CD4-positive, alpha-beta memory T cell (primary cell): ENCODE results near the gene DHCR24. TPM values are rescaled to one million over a fixed set of nuclear protein-coding genes. Genes with fewer than 3 reads are reported as not detected.
"Not testable (repeated sequence)": the region's sequence is repeated elsewhere in the genome, so short reads cannot be mapped to it uniquely, and the experiment has no call there.

Source experiments
- CTCF ChIA-PET: fragments of 350-600 bp; sonication (Branson Sonifier 250); formaldehyde crosslinking; loops from one replicate; lab custom pipeline; 2021; ENCODE audit warnings: inconsistent platforms; ENCODE audit not compliant: partially characterized antibody; lab: Charles Lee
- POLR2A ChIA-PET: fragments of 350-600 bp; sonication (Branson Sonifier 250); formaldehyde crosslinking; loops from one replicate; lab custom pipeline; 2021; ENCODE audit not compliant: partially characterized antibody; lab: Charles Lee
- DNase-seq, 5 donors: peaks; one replicate each; pipeline versions ENCODE4 v3.0.0 to v3.0.0-alpha.2; 2020 to 2022; ENCODE audit warnings: mixed read lengths in 1 of 5
- H3K27ac ChIP-seq: one replicate; pipeline ENCODE4 v1.7.0; 2013; ENCODE audit warnings: low read depth, low read length
- H3K27me3 ChIP-seq: 2 replicates; pipeline ENCODE4 v1.7.0; 2013; ENCODE audit warnings: mild to moderate bottlenecking, low read length, moderate library complexity; ENCODE audit not compliant: insufficient read depth
- H3K36me3 ChIP-seq: 2 replicates; pipeline ENCODE4 v1.7.0; 2013; ENCODE audit warnings: mild to moderate bottlenecking, low read length, moderate library complexity; ENCODE audit not compliant: insufficient read depth
- H3K4me1 ChIP-seq: 2 replicates; pipeline ENCODE4 v1.7.0; 2013; ENCODE audit warnings: mild to moderate bottlenecking, low read length, moderate library complexity; ENCODE audit not compliant: insufficient read depth
- H3K4me3 ChIP-seq, 2 donors: one replicate each; pipeline ENCODE4 v1.7.0; 2013; ENCODE audit warnings: low read length in 2 of 2, mild to moderate bottlenecking in 1 of 2
- H3K9me3 ChIP-seq, 2 donors: one replicate each; pipeline ENCODE4 v1.7.0; 2013; ENCODE audit warnings: low read length in 2 of 2, control low read depth in 1 of 2; ENCODE audit not compliant: control insufficient read depth in 1 of 2
- H3K27ac Mint-ChIP-seq, 7 donors: one replicate each; pipeline ENCODE4 v1.8.0; 2020 to 2021; ENCODE audit warnings: mixed read lengths in 7 of 7, mild to moderate bottlenecking in 6 of 7, inconsistent platforms in 3 of 7, moderate library complexity in 3 of 7
- H3K27me3 Mint-ChIP-seq, 2 donors: one replicate each; pipeline ENCODE4 v1.8.0; 2020 to 2021; ENCODE audit warnings: mixed read lengths in 2 of 2
- H3K36me3 Mint-ChIP-seq, 2 donors: one replicate each; pipeline ENCODE4 v1.8.0; 2020 to 2021; ENCODE audit warnings: mixed read lengths in 2 of 2, inconsistent platforms in 1 of 2, mild to moderate bottlenecking in 1 of 2
- H3K4me1 Mint-ChIP-seq, 4 donors: one replicate each; pipeline ENCODE4 v1.8.0; 2020 to 2021; ENCODE audit warnings: mixed read lengths in 4 of 4, mild to moderate bottlenecking in 1 of 4
- H3K4me3 Mint-ChIP-seq, 8 donors: one replicate each; pipeline ENCODE4 v1.8.0; 2020 to 2021; ENCODE audit warnings: mixed read lengths in 8 of 8, mild to moderate bottlenecking in 7 of 8, moderate library complexity in 6 of 8, inconsistent platforms in 3 of 8
- H3K9me3 Mint-ChIP-seq, 8 donors: one replicate each; pipeline ENCODE4 v1.8.0; 2020 to 2021; ENCODE audit warnings: mixed read lengths in 8 of 8, mild to moderate bottlenecking in 5 of 8, inconsistent platforms in 3 of 8, moderate library complexity in 1 of 8
- intact Hi-C: fragments of 100-400 bp; cut with micrococcal nuclease; formaldehyde crosslinking; loops from one replicate; pipeline ENCODE4 v1.15.1; 2023
- polyA plus RNA-seq, 2 donors: library from polyadenylated mRNA; unstranded; fragments of 300-500 nt; fragmentation: Illumina TruSeq; gene quantifications; one replicate each; pipeline ENCODE4 v1.2.3, GENCODE V29; 2021
- total RNA-seq, 2 experiments: library from RNA; stranded (reverse); gene quantifications; one replicate each; pipeline ENCODE4 v1.2.3, GENCODE V29; 2021

Gene DHCR24
- total RNA-seq: 1 to 10 TPM; 7.1 to 7.6 TPM
- 1 to 10 TPM; 5.9 to 9.9 TPM for polyA plus RNA-seq

- Histone ChIP-seq H3K36me3 (no peaks in the 10 kb centered on the region), H3K9me3 (no peaks in the 10 kb centered on the region), H3K27ac (peak within 1 kb of the TSS; percentile 2), H3K4me3 (peak within 1 kb of the TSS; percentile 2 to 68), H3K4me1 (peaks cover 22% of the 10 kb centered on the region), H3K27me3 (no peaks in the 10 kb centered on the region)
- Mint-ChIP-seq H3K9me3 (peaks cover 0 to 2% (median 0%) of the 10 kb centered on the region in 8 donors), H3K27me3 (peaks cover 8 to 14% of the 10 kb centered on the region in 2 donors), H3K36me3 (no peaks in the 10 kb centered on the region), H3K4me3 (peak within 1 kb of the TSS; percentile 87 to 96 (median 94)), H3K4me1 (peaks cover 14 to 33% (median 23%) of the 10 kb centered on the region in 4 donors), H3K27ac (peak within 1 kb of the TSS; percentile 22 to 93 (median 66))
- DNase-seq: peak; percentile 64 to 70 (median 69)
- ChIA-PET POLR2A (interaction anchor here (1.0 kb wide), 2 partner anchors 10 to 15 kb away, joined by 3 read pairs; no protein-coding TSS in a partner anchor), CTCF (interaction anchor here (1.1 to 2.7 kb wide), 2 partner anchors 58 to 70 kb away, joined by 3 to 8 read pairs; no protein-coding TSS in a partner anchor)
- intact Hi-C loops: no loop called here
Observed at GRCh38 chr1:54886724-54887664, at the start of gene DHCR24. TSS of gene DHCR24 (minus strand) at chr1:54887195. CDS start at chr1:54887119, 76 bp downstream.

- H3K4me1 ChIP-seq: no peaks in the 10 kb centered on the region
- no peaks in the 10 kb centered on the region for H3K9me3 ChIP-seq
- peak overlapping the region in 1 of 7 donors; percentile 19 for H3K27ac Mint-ChIP-seq
- intact Hi-C loops: no loop called here
- no peaks in the 10 kb centered on the region for H3K36me3 ChIP-seq
- peaks cover 10 to 20% of the 10 kb centered on the region in 2 donors for H3K27me3 Mint-ChIP-seq
- no peak for DNase-seq
- no peak overlapping the region for H3K27ac ChIP-seq
- ChIA-PET POLR2A (no interaction called here), CTCF (no interaction called here)
- H3K4me3 Mint-ChIP-seq: no peak overlapping the region
- H3K9me3 Mint-ChIP-seq: peaks cover 0 to 5% (median 0%) of the 10 kb centered on the region in 8 donors
- no peaks in the 10 kb centered on the region for H3K36me3 Mint-ChIP-seq
- H3K4me1 Mint-ChIP-seq: peaks cover 0 to 6% (median 3%) of the 10 kb centered on the region in 4 donors
- no peak overlapping the region for H3K4me3 ChIP-seq
- H3K27me3 ChIP-seq: no peaks in the 10 kb centered on the region
Observed at GRCh38 chr1:54936791-54937190, 49.8 kb upstream of the DHCR24 start.

- no peak overlapping the region for H3K27ac ChIP-seq
- POLR2A ChIA-PET: no interaction called here
- Mint-ChIP-seq H3K27me3 (peaks cover 10 to 21% of the 10 kb centered on the region in 2 donors), H3K9me3 (peaks cover 0 to 8% (median 0%) of the 10 kb centered on the region in 8 donors), H3K4me1 (peaks cover 0 to 6% (median 3%) of the 10 kb centered on the region in 4 donors), H3K4me3 (no peak overlapping the region), H3K36me3 (no peaks in the 10 kb centered on the region), H3K27ac (no peak overlapping the region)
- no peaks in the 10 kb centered on the region for H3K36me3 ChIP-seq
- no peaks in the 10 kb centered on the region for H3K27me3 ChIP-seq
- H3K9me3 ChIP-seq: no peaks in the 10 kb centered on the region
- H3K4me3 ChIP-seq: no peak overlapping the region
- CTCF ChIA-PET: interaction anchor here (2.6 kb wide), 1 partner anchor 10 kb away, joined by 17 read pairs; no protein-coding TSS in a partner anchor
- no peak for DNase-seq
- no peaks in the 10 kb centered on the region for H3K4me1 ChIP-seq
- intact Hi-C loops: no loop called here
Observed at GRCh38 chr1:54934869-54935268, 47.9 kb upstream of the DHCR24 start.

GRCh38 chr1:54934081-54934480 is 47.1 kb upstream of the DHCR24 start:
- H3K9me3 ChIP-seq, H3K36me3 ChIP-seq, POLR2A ChIA-PET, H3K9me3 Mint-ChIP-seq, H3K4me1 Mint-ChIP-seq, H3K36me3 Mint-ChIP-seq, DNase-seq, H3K4me3 Mint-ChIP-seq, H3K4me3 ChIP-seq, intact Hi-C loops, H3K27ac Mint-ChIP-seq, H3K27me3 ChIP-seq, H3K27ac ChIP-seq, H3K4me1 ChIP-seq: not testable (repeated sequence)
- peaks cover 10 to 21% of the 10 kb centered on the region in 2 donors for H3K27me3 Mint-ChIP-seq
- CTCF ChIA-PET: interaction anchor here (2.6 kb wide), 1 partner anchor 11 kb away, joined by 17 read pairs; no protein-coding TSS in a partner anchor

GRCh38 chr1:54931275-54931840 is 44.4 kb upstream of the DHCR24 start:
- no peaks in the 10 kb centered on the region for H3K9me3 ChIP-seq
- no peaks in the 10 kb centered on the region for H3K4me1 ChIP-seq
- H3K27ac ChIP-seq: no peak overlapping the region
- peaks cover 10 to 15% of the 10 kb centered on the region in 2 donors for H3K27me3 Mint-ChIP-seq
- no peak overlapping the region for H3K4me3 ChIP-seq
- no peak overlapping the region for H3K4me3 Mint-ChIP-seq
- intact Hi-C loops: no loop called here
- POLR2A ChIA-PET: interaction anchor here (0.9 kb wide), 1 partner anchor 47 kb away, joined by 3 read pairs; no protein-coding TSS in a partner anchor
- H3K27me3 ChIP-seq: no peaks in the 10 kb centered on the region
- H3K36me3 Mint-ChIP-seq: no peaks in the 10 kb centered on the region
- no peaks in the 10 kb centered on the region for H3K36me3 ChIP-seq
- CTCF ChIA-PET: interaction anchor here (1.0 to 3.5 kb wide), 5 partner anchors 11 to 65 kb away, joined by 4 to 18 read pairs (median 5); no protein-coding TSS in a partner anchor
- no peak overlapping the region for H3K27ac Mint-ChIP-seq
- H3K4me1 Mint-ChIP-seq: no peaks in the 10 kb centered on the region
- no peak for DNase-seq
- H3K9me3 Mint-ChIP-seq: peaks cover 0 to 8% (median 0%) of the 10 kb centered on the region in 8 donors

- no peak overlapping the region for H3K27ac Mint-ChIP-seq
- H3K9me3 ChIP-seq: no peaks in the 10 kb centered on the region
- peaks cover 12 to 14% of the 10 kb centered on the region in 2 donors for H3K27me3 Mint-ChIP-seq
- H3K9me3 Mint-ChIP-seq: peaks cover 0 to 8% (median 0%) of the 10 kb centered on the region in 8 donors
- POLR2A ChIA-PET: no interaction called here
- H3K36me3 ChIP-seq: no peaks in the 10 kb centered on the region
- intact Hi-C loops: no loop called here
- no peaks in the 10 kb centered on the region for H3K4me1 ChIP-seq
- no peaks in the 10 kb centered on the region for H3K36me3 Mint-ChIP-seq
- no peak overlapping the region for H3K4me3 ChIP-seq
- CTCF ChIA-PET: interaction anchor here (1.5 to 3.5 kb wide), 3 partner anchors 10 to 15 kb away, joined by 5 to 18 read pairs (median 7); no protein-coding TSS in a partner anchor
- no peaks in the 10 kb centered on the region for H3K4me1 Mint-ChIP-seq
- H3K27ac ChIP-seq: no peak overlapping the region
- no peak for DNase-seq
- no peaks in the 10 kb centered on the region for H3K27me3 ChIP-seq
- H3K4me3 Mint-ChIP-seq: no peak overlapping the region
Observed at GRCh38 chr1:54929700-54930099, 42.7 kb upstream of the DHCR24 start.
